ENCODE data around the gene C1orf50.
"Not testable (repeated sequence)": the region's sequence is repeated elsewhere in the genome, so short reads cannot be mapped to it uniquely, and the experiment has no call there.

The C1orf50 gene

GRCh38 chr1:42801832-42802473 is 34.9 kb downstream of the C1orf50 start:
- DNase-seq (ENCODE audit: low read depth), result peak; percentile 53

DNA sequence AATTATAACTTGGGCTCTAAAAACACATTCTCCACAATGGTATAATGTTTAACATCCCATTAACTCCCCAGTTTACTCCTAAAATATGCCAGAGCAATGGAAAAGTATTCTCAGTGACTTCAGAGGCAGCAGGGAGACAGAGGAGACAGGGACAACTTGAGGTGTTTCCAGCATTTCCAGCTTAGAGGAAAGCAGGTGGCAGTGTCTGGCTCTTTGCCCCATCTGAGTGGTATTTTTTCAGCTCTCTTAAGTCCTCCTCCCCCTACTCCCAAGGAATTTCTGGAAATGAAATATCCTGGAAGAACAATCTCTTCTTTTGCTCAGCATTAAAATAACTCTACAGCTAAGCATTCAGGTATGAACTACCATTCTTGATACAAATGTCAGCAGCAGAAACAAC is 39.1 kb downstream of the C1orf50 start:
- no peak for DNase-seq (ENCODE audit: low read depth)

DNA sequence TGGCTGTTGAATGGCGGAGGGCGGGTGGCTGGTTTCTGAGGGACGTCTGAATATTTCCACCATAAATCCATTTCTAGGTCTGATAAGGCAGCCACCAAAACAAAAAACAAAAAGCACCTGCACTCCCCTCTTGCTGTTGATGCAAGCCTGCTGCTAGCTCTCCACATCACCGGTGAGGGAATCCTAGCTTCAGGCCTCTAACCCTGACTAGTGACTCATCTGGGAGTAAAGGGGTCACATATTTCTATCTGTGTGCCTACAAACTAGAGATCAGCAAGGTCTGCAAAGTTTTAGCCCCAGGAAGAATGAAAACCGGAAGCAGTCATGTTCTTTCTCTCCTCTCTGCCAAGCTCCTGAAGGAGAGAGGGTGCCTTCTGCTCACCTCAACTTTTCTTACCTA is 39.5 kb downstream of the C1orf50 start:
- DNase-seq (ENCODE audit: low read depth), result no peak

GRCh38 chr1:42807056-42807668 is 40.1 kb downstream of the C1orf50 start:
- no peak for DNase-seq (ENCODE audit: low read depth)

GRCh38 chr1:42814815-42815214 is 47.8 kb downstream of the C1orf50 start:
- DNase-seq (ENCODE audit: low read depth), result not testable (repeated sequence)

DNA sequence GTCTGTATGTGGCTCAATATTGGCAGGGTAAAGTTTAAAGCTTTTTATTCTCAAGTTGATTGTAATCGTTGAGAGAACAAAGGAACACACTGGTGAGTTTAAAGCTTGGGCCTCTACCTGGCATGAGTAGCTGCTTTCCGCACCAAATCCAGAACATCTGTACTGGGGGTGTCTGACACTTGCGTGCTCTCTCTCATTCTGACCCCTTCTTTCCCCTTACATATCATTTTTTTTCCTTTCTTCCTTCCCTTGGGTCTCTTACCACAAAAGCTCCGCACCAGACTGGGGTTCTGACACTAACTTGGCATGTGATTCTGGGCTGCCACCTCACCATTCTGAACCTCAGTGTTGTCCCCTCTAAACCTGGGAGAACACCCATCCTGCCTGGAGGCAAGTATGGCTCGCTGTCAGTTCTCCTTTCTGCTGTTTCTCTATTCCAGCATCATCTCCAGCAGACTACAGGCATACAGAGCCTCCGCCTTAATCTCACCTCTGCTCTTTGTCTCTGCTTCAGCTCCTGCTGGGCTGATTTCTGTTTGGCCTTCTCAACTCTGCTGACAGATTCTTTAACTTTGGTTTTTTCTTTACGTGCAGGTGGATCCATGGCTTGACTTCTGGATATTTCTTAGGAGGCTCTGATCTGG is 49.0 kb downstream of the C1orf50 start:
- no peak for DNase-seq (ENCODE audit: low read depth)

DNA sequence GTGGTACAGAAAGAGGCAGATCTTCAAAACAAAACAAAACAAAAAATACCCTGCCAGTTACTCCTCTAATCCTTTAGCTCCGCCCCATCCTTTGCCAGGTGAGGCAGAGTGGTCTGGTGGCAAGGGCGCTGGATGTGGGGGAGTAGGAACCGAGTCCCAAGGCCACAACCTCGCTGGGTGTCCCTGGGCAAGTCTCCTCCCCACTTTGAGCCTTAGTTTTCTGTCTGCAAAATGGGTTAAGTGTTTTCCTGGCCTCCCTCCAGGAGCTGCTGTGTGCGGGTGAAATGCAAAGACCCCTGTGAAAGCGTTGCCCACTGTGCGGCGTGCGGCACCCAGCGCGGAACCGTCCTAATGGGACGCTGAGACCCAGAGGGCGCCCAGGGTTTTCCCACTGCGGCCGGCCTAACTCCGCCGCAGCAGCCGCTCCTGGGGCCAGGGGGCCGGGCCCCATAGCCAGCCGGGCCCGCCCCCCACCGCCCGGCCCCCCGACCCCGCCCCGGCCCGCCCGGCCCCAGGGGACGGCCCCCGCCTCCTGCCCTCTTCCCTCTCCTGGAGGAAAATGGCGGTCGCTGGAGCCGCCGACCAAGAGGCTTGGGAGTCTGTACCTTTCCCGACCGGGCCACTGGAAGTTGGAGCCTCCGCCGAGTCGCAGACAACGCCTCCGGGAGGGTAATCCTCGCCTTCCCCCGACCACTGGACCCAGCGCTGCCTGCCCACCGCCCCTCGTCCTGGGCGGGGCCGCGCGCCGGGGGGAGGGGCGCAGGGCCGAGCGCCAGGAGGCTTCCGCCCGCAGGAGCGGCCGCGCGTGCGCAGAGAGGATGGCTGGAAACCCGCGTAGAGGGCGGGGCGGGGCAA is 49.8 kb downstream of the C1orf50 start, which contains the start of the genes ERMAP and SVBP:
Gene ERMAP (plus strand): TSS at position 538 of the 855 bp plus-strand sequence. CDS start 13,327 bp downstream, outside the sequence.
Gene SVBP (minus strand): TSS at position 813 of the 855 bp plus-strand sequence. CDS start 853 bp downstream, outside the sequence.
- DNase-seq (ENCODE audit: low read depth), result no peak

GRCh38 chr1:42817440-42817767 is 50.4 kb downstream of the C1orf50 start:
- no peak for DNase-seq (ENCODE audit: low read depth)

- DNase-seq (ENCODE audit: low read depth), result no peak
These were observed 50.9 kb downstream of the C1orf50 start for GRCh38 chr1:42817976-42818375.

- no peak for DNase-seq (ENCODE audit: low read depth)
These were observed 53.8 kb downstream of the C1orf50 start for GRCh38 chr1:42820813-42821212.

GRCh38 chr1:42821690-42822089 is 54.6 kb downstream of the C1orf50 start:
- DNase-seq (ENCODE audit: low read depth), result no peak

DNA sequence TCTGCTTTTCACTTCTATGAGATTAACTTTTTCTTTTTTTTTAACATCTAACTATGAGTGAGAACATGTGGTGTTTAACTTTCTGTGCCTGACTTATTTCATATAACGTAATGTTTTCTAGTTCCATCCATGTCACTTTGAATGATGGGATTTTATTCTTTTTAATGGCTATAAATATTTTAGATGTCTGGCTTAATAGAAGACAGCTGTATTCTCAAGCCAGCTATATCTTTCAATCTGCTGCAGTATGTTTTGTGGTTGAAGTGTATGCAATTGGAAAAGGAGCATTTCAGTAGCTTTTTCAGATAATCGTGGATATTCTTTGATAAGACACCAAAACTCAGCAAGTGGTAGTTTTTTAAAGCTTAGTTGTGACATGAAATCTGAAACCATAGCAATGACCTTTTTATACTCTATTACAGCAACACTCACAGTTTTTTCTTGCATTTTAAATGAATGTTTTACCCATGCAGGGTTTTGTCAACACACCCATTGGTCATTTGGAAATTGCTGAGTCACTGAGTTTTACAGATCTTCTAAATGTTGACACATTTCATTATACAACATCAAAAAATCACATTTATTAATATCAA is 55.8 kb downstream of the C1orf50 start:
- no peak for DNase-seq (ENCODE audit: low read depth)

DNA sequence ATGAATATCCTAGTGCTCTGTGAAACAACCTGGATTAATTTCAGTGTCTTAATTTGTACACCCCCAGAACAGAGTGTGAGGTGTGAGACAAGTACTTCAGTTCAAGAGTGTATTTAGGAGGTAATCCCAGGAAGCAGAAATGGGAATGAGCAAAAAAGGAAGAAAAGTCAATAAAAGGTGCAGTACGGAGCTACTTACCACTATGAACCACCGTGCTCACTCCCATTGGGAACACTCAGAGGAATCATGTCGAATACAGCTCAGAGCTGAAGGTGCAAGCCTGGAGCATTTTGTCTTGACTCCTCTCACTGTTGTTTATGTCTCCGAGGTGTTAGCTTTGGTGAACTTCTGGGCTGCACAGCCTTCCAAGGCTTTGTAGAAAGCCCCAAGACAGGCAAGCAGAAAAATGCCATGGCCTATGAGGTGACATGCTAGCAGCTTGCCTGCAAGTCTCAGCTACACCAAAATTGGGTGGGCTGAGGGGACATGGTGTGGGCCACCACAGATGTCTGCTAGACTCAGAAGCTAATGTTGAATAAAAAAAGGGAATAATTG is 57.5 kb downstream of the C1orf50 start:
- DNase-seq (ENCODE audit: low read depth), result no peak

GRCh38 chr1:42825036-42825851 is 58.2 kb downstream of the C1orf50 start:
- DNase-seq (ENCODE audit: low read depth), result no peak
